ENCODE measurements around the gene PAEP. TPM values are rescaled to one million over a fixed set of nuclear protein-coding genes. Genes with fewer than 3 reads are reported as not detected.

Gene PAEP
- total and polyA plus RNA-seq, 4 donors = 0.37 to 3.0 (median 0.98) TPM; not detected in 1

- no peaks in the 10 kb centered on the region for H3K27me3 ChIP-seq (ENCODE audit: control insufficient read depth in 3 of 3, insufficient read depth in 3 of 3, low read length in 2 of 3)
- no peak overlapping the region for H3K27ac ChIP-seq (ENCODE audit: low read depth in 1 of 2, low read length in 1 of 2)
- WGBS, 2 donors = 75 to 79% methylated on average over 19 of the region's 19 CpGs
- no peak overlapping the region for H3K9ac ChIP-seq (ENCODE audit: insufficient read depth in 1 of 2, low read length in 2 of 2)
- H3K4me3 ChIP-seq = no peak overlapping the region
- H3K36me3 ChIP-seq (ENCODE audit: control insufficient read depth in 4 of 4, insufficient read depth in 4 of 4, low read length in 4 of 4) = no peaks in the 10 kb centered on the region
- TF ChIP-seq, protein P1, sequence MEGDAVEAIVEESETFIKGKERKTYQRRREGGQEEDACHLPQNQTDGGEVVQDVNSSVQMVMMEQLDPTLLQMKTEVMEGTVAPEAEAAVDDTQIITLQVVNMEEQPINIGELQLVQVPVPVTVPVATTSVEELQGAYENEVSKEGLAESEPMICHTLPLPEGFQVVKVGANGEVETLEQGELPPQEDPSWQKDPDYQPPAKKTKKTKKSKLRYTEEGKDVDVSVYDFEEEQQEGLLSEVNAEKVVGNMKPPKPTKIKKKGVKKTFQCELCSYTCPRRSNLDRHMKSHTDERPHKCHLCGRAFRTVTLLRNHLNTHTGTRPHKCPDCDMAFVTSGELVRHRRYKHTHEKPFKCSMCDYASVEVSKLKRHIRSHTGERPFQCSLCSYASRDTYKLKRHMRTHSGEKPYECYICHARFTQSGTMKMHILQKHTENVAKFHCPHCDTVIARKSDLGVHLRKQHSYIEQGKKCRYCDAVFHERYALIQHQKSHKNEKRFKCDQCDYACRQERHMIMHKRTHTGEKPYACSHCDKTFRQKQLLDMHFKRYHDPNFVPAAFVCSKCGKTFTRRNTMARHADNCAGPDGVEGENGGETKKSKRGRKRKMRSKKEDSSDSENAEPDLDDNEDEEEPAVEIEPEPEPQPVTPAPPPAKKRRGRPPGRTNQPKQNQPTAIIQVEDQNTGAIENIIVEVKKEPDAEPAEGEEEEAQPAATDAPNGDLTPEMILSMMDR (IDR thresholded peaks at IDR 0.05; ENCODE audit: control extremely low read depth, extremely low read depth) = no peak
- no peaks in the 10 kb centered on the region for H3K4me1 ChIP-seq (ENCODE audit: control insufficient read depth in 5 of 5, insufficient read depth in 5 of 5, low read length in 5 of 5)
- H3K9me3 ChIP-seq (ENCODE audit: control insufficient read depth in 4 of 4, insufficient read depth in 3 of 4, low read length in 3 of 4) = no peaks in the 10 kb centered on the region
- DNase-seq (no peak), ATAC-seq (ENCODE audit: insufficient read depth, low FRiP score) (no peak)
Observed at GRCh38 chr9:135582966-135583687, 21.6 kb downstream of the PAEP start.

DNA sequence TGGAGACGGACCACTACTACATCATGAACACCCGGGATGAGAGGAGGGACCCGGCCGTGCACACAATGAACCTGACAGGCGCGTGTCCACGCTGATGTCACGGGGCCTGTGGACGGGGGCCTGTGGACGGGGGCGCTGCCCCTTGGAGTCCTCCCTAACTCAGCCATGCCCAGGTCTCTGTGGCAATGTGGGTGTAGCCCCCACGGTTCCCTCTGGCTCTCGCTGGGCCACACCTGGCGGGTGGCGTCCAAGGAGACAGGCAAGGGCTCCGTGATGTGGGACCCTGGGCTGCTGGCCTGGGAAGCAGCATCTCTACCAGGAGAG is 22.1 kb downstream of the PAEP start:
- Histone ChIP-seq H3K27me3 (ENCODE audit: control insufficient read depth in 3 of 3, insufficient read depth in 3 of 3, low read length in 2 of 3) (no peaks in the 10 kb centered on the region), H3K9ac (ENCODE audit: insufficient read depth in 1 of 2, low read length in 2 of 2) (no peak overlapping the region), H3K9me3 (ENCODE audit: control insufficient read depth in 4 of 4, insufficient read depth in 3 of 4, low read length in 3 of 4) (no peaks in the 10 kb centered on the region), H3K4me1 (ENCODE audit: control insufficient read depth in 5 of 5, insufficient read depth in 5 of 5, low read length in 5 of 5) (no peaks in the 10 kb centered on the region), H3K4me3 (no peak overlapping the region), H3K36me3 (ENCODE audit: control insufficient read depth in 4 of 4, insufficient read depth in 4 of 4, low read length in 4 of 4) (no peaks in the 10 kb centered on the region), H3K27ac (ENCODE audit: low read depth in 1 of 2, low read length in 1 of 2) (no peak overlapping the region)
- ATAC-seq (ENCODE audit: insufficient read depth, low FRiP score) = no peak
- WGBS, 2 donors = 90 to 91% methylated on average over 16 of the region's 16 CpGs
- TF ChIP-seq, protein P1 (IDR thresholded peaks at IDR 0.05; ENCODE audit: control extremely low read depth, extremely low read depth) = no peak
- no peak for DNase-seq

DNA sequence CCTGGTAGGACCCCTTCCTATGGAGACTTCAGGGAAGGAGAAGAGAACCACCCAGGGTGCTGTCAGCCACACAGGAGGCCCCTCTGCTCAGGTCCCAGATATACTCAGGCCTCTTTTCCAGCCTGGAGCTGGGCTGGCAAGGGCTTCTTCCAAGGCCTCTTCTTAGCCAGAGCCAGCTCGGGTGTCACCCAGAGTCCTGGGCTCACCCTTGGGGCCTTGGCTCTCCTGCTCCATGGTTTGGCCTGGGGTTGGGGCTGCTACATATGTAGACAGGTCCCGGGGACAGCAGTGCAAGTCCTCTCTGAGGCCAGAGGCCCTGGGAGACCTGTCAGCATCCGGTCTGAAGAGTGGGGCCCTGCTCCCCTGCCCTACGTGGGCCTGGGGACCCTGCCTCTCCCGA is 22.8 kb downstream of the PAEP start:
- WGBS, 2 donors = 44 to 62% methylated on average over 5 of the region's 5 CpGs
- no peaks in the 10 kb centered on the region for H3K36me3 ChIP-seq (ENCODE audit: control insufficient read depth in 4 of 4, insufficient read depth in 4 of 4, low read length in 4 of 4)
- no peak for DNase-seq
- ATAC-seq (ENCODE audit: insufficient read depth, low FRiP score) = no peak
- H3K9me3 ChIP-seq (ENCODE audit: control insufficient read depth in 4 of 4, insufficient read depth in 3 of 4, low read length in 3 of 4) = no peaks in the 10 kb centered on the region
- no peaks in the 10 kb centered on the region for H3K27me3 ChIP-seq (ENCODE audit: control insufficient read depth in 3 of 3, insufficient read depth in 3 of 3, low read length in 2 of 3)
- H3K9ac ChIP-seq (ENCODE audit: insufficient read depth in 1 of 2, low read length in 2 of 2) = no peak overlapping the region
- TF ChIP-seq, protein P1 (IDR thresholded peaks at IDR 0.05; ENCODE audit: control extremely low read depth, extremely low read depth) = no peak
- H3K27ac ChIP-seq (ENCODE audit: low read depth in 1 of 2, low read length in 1 of 2) = no peak overlapping the region
- no peak overlapping the region for H3K4me3 ChIP-seq
- H3K4me1 ChIP-seq (ENCODE audit: control insufficient read depth in 5 of 5, insufficient read depth in 5 of 5, low read length in 5 of 5) = no peaks in the 10 kb centered on the region

GRCh38 chr9:135584934-135585333 is 23.4 kb downstream of the PAEP start:
- H3K36me3 ChIP-seq (ENCODE audit: control insufficient read depth in 4 of 4, insufficient read depth in 4 of 4, low read length in 4 of 4) = no peaks in the 10 kb centered on the region
- TF ChIP-seq, protein P1 (IDR thresholded peaks at IDR 0.05; ENCODE audit: control extremely low read depth, extremely low read depth) = no peak
- H3K9ac ChIP-seq (ENCODE audit: insufficient read depth in 1 of 2, low read length in 2 of 2) = no peak overlapping the region
- no peak overlapping the region for H3K27ac ChIP-seq (ENCODE audit: low read depth in 1 of 2, low read length in 1 of 2)
- no peaks in the 10 kb centered on the region for H3K4me1 ChIP-seq (ENCODE audit: control insufficient read depth in 5 of 5, insufficient read depth in 5 of 5, low read length in 5 of 5)
- ATAC-seq (ENCODE audit: insufficient read depth, low FRiP score) (no peak), DNase-seq (no peak)
- H3K27me3 ChIP-seq (ENCODE audit: control insufficient read depth in 3 of 3, insufficient read depth in 3 of 3, low read length in 2 of 3) = no peaks in the 10 kb centered on the region
- 55 to 58% methylated on average over 16 of the region's 16 CpGs for WGBS, 2 donors
- H3K9me3 ChIP-seq (ENCODE audit: control insufficient read depth in 4 of 4, insufficient read depth in 3 of 4, low read length in 3 of 4) = no peaks in the 10 kb centered on the region
- H3K4me3 ChIP-seq = no peak overlapping the region
